ENCODE measurements around the gene INPP5D.
"Not testable (repeated sequence)": the region's sequence is repeated elsewhere in the genome, so short reads cannot be mapped to it uniquely, and the experiment has no call there.

Gene INPP5D

GRCh38 chr2:233053928-233054784 lies 6.0 kb upstream of the INPP5D start:
- no peak for DNase-seq (ENCODE audit: low read depth)

GRCh38 chr2:233055362-233055761 lies 4.8 kb upstream of the INPP5D start:
- DNase-seq (ENCODE audit: low read depth) = no peak

GRCh38 chr2:233056961-233057605 lies 3.1 kb upstream of the INPP5D start:
- no peak for DNase-seq (ENCODE audit: low read depth)

- DNase-seq (ENCODE audit: low read depth) = no peak
Measured at GRCh38 chr2:233058717-233059546, 1.2 kb upstream of the INPP5D start.

- no peak for DNase-seq (ENCODE audit: low read depth)
Measured at GRCh38 chr2:233059547-233059796, 670 bp upstream of the INPP5D start.

- DNase-seq (ENCODE audit: low read depth) = no peak
Measured at GRCh38 chr2:233060501-233060979, 398 bp downstream of the INPP5D start.

GRCh38 chr2:233060980-233061590 lies 943 bp downstream of the INPP5D start:
- no peak for DNase-seq (ENCODE audit: low read depth)

GRCh38 chr2:233061591-233062450 lies 1.7 kb downstream of the INPP5D start:
- DNase-seq (ENCODE audit: low read depth) = no peak

- no peak for DNase-seq (ENCODE audit: low read depth)
Measured at GRCh38 chr2:233062451-233062850, 2.3 kb downstream of the INPP5D start.

GRCh38 chr2:233062946-233063268 lies 2.8 kb downstream of the INPP5D start:
- DNase-seq (ENCODE audit: low read depth) = no peak

GRCh38 chr2:233063269-233063975 lies 3.3 kb downstream of the INPP5D start:
- no peak for DNase-seq (ENCODE audit: low read depth)

GRCh38 chr2:233063976-233064411 lies 3.9 kb downstream of the INPP5D start:
- DNase-seq (ENCODE audit: low read depth) = no peak

- DNase-seq (ENCODE audit: low read depth) = no peak
Measured at GRCh38 chr2:233064530-233065199, 4.5 kb downstream of the INPP5D start.

- DNase-seq (ENCODE audit: low read depth) = not testable (repeated sequence)
Measured at GRCh38 chr2:233065200-233065589, 5.1 kb downstream of the INPP5D start.

GRCh38 chr2:233065954-233066470 lies 5.9 kb downstream of the INPP5D start:
- DNase-seq (ENCODE audit: low read depth) = no peak

GRCh38 chr2:233068762-233069418 lies 8.7 kb downstream of the INPP5D start:
- no peak for DNase-seq (ENCODE audit: low read depth)

- no peak for DNase-seq (ENCODE audit: low read depth)
Measured at GRCh38 chr2:233072838-233073237, 12.7 kb downstream of the INPP5D start.

GRCh38 chr2:233074106-233074505 lies 14.0 kb downstream of the INPP5D start:
- no peak for DNase-seq (ENCODE audit: low read depth)

Measured in non-pigmented ciliary epithelial cell (primary cell).